OCI-LY7 (cell line): ENCODE measurements around the gene IGSF9. TPM values are rescaled to one million over a fixed set of nuclear protein-coding genes. Genes with fewer than 3 reads are reported as not detected.

ENCODE experiments used
- BruUV-seq: library from RNA; stranded (reverse); fragments of 400-500 nt; replicated peaks from 2 replicates; lab custom pipeline; 2021; lab: Mats Ljungman, UMichigan
- CTCF ChIA-PET: fragments of 300-600 bp; sonication (Branson Sonifier 250); formaldehyde crosslinking; loops from one replicate; lab custom pipeline; 2022; ENCODE audit warnings: antibody characterized with exemption; ENCODE audit not compliant: unreplicated experiment; lab: Charles Lee
- POLR2A ChIA-PET: fragments of 300-600 bp; sonication (Branson Sonifier 250); formaldehyde crosslinking; loops from one replicate; lab custom pipeline; 2022; ENCODE audit warnings: antibody characterized with exemption; lab: Charles Lee
- DNase-seq: peaks from one replicate; pipeline ENCODE4 v3.0.0-alpha.2; 2015; ENCODE audit warnings: low spot score
- H2AFZ ChIP-seq: fragments of 200-600 bp; sonication (generic), shearing (Covaris generic); 2 replicates; pipeline ENCODE4 v1.6.1; 2014; ENCODE audit warnings: mild to moderate bottlenecking, antibody characterized with exemption, low read length, moderate library complexity
- H3K27ac ChIP-seq: fragments of 200-600 bp; sonication (generic); 2 replicates; pipeline ENCODE4 v1.5.1; 2014; ENCODE audit warnings: mixed run types, low read depth, mild to moderate bottlenecking, moderate library complexity, low read length, inconsistent platforms; ENCODE audit not compliant: poor library complexity, severe bottlenecking
- H3K36me3 ChIP-seq: fragments of 200-600 bp; sonication (generic); 2 replicates; pipeline ENCODE4 v1.6.1; 2014; ENCODE audit warnings: mild to moderate bottlenecking, antibody characterized with exemption, low read length, moderate library complexity, mixed read lengths; ENCODE audit not compliant: insufficient read depth
- H3K4me1 ChIP-seq: fragments of 200-600 bp; sonication (generic); 2 replicates; pipeline ENCODE4 v1.5.1; 2014; ENCODE audit warnings: mild to moderate bottlenecking, low read length; ENCODE audit not compliant: insufficient read depth, poor library complexity, severe bottlenecking
- H3K4me2 ChIP-seq: fragments of 200-600 bp; sonication (generic); 2 replicates; pipeline ENCODE4 v1.6.1; 2014; ENCODE audit warnings: mild to moderate bottlenecking, low read length
- H3K4me3 ChIP-seq: fragments of 200-600 bp; sonication (generic); 2 replicates; pipeline ENCODE4 v1.5.1; 2014; ENCODE audit warnings: mild to moderate bottlenecking, low read depth, low read length; ENCODE audit not compliant: poor library complexity, severe bottlenecking
- H3K79me2 ChIP-seq: fragments of 200-600 bp; sonication (generic); 2 replicates; pipeline ENCODE4 v1.6.1; 2016; ENCODE audit warnings: low read depth, mild to moderate bottlenecking, low read length, moderate library complexity, mixed read lengths; ENCODE audit not compliant: insufficient read depth
- H3K9me2 ChIP-seq: fragments of 200-600 bp; sonication (generic); 2 replicates; pipeline ENCODE4 v1.6.1; 2016; ENCODE audit warnings: mild to moderate bottlenecking, low read length, mixed read lengths; ENCODE audit not compliant: insufficient read depth
- H3K9me3 ChIP-seq: fragments of 200-600 bp; sonication (generic); 2 replicates; pipeline ENCODE4 v1.6.1; 2014; ENCODE audit warnings: mild to moderate bottlenecking, mixed run types, low read length, mixed read lengths
- H4K20me1 ChIP-seq: fragments of 200-600 bp; sonication (generic); 2 replicates; pipeline ENCODE4 v1.6.1; 2014; ENCODE audit warnings: mild to moderate bottlenecking, antibody characterized with exemption, low read length, moderate library complexity, mixed read lengths; ENCODE audit not compliant: insufficient read depth
- EZH2phosphoT487 ChIP-seq: fragments of 200-600 bp; sonication (generic); IDR thresholded peaks from 2 replicates; pipeline ENCODE4 v1.6.1; 2018; ENCODE audit warnings: low read depth, borderline replicate concordance, mild to moderate bottlenecking, mixed run types, antibody characterized with exemption, low read length, moderate library complexity, mixed read lengths
- intact Hi-C: fragments of 100-400 bp; cut with micrococcal nuclease; formaldehyde crosslinking; loops from one replicate; pipeline ENCODE4 v1.10.0; 2022; ENCODE audit not compliant: unreplicated experiment
- total RNA-seq, 2 experiments: library from RNA; depleted of rRNA in 1 of 2; stranded (reverse); fragments of >200 nt in 1 of 2; shearing (Covaris generic) in 1 of 2; gene quantifications; 2 replicates each; pipeline ENCODE4 v1.2.3, GENCODE V29; 2014 to 2022
- TF ChIP-seq, protein P1 (sequence below): fragments of 200-600 bp; sonication (generic); conservative IDR thresholded peaks from 2 replicates; pipeline ENCODE4 v1.5.1; 2014; ENCODE audit warnings: mild to moderate bottlenecking, antibody characterized with exemption, low read length, moderate library complexity, mixed read lengths

Gene IGSF9
- total RNA-seq, 2 experiments from 2014 or later: not detected

DNA sequence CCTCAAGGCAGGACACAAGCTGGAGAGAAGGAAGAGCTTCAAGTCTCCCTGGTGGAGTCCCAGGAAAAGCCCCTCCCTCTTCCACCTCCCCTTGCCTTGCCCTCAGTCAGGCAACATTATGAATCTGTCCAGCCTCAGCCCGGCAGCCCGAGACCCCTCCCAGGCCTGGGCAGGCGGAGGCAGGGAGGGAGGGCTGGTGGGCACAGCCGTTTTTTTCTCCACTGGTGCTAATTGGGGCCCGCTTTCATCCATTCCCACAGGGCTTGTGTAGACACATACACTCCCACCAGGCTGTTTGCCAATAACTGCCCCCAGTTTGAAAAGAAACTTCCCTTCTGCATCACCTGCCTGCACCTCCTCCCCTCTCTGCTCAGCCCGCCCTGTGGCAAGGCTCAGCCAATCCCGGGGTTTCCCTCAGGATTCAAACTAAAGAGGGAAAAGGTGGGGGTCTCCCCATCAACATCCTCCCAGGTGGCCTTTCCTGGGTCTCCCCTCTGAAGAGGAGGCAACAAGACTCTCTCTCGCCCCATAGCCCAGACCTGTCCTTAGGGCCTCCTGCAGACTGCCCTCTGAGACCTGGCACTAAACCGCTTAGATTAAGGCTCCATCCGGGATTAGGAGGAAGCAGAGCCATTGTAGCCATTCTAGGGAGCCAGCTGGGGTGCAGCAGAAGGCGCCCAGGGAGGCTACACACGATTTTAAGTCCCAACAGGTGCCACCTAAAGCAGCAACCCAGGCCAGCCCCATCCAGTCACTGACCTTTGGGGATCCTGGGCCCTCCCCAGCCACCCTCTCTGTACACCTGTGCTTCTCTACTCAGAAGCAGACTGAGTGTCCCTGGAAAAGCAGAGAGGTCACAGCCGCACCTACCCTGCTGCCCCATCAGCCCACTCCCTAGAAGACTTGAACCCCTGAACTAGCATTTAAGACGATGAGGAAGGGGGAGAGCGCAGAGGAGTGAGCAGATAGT lies 3.5 kb downstream of the IGSF9 start:
- ChIA-PET CTCF (no interaction called here), POLR2A (no interaction called here)
- Histone ChIP-seq H3K9me2 (no peaks in the 10 kb centered on the region), H3K9me3 (no peaks in the 10 kb centered on the region), H3K4me3 (no peak overlapping the region), H3K4me1 (peaks cover 8% of the 10 kb centered on the region), H3K79me2 (no peaks in the 10 kb centered on the region), H3K36me3 (no peaks in the 10 kb centered on the region), H4K20me1 (no peaks in the 10 kb centered on the region; the same call in 1 of the 2 replicates), H3K27ac (no peak overlapping the region), H2AFZ (no peak overlapping the region), H3K4me2 (no peak overlapping the region)
- no peak for DNase-seq
- BruUV-seq: no TSS peak
- TF ChIP-seq, protein P1, sequence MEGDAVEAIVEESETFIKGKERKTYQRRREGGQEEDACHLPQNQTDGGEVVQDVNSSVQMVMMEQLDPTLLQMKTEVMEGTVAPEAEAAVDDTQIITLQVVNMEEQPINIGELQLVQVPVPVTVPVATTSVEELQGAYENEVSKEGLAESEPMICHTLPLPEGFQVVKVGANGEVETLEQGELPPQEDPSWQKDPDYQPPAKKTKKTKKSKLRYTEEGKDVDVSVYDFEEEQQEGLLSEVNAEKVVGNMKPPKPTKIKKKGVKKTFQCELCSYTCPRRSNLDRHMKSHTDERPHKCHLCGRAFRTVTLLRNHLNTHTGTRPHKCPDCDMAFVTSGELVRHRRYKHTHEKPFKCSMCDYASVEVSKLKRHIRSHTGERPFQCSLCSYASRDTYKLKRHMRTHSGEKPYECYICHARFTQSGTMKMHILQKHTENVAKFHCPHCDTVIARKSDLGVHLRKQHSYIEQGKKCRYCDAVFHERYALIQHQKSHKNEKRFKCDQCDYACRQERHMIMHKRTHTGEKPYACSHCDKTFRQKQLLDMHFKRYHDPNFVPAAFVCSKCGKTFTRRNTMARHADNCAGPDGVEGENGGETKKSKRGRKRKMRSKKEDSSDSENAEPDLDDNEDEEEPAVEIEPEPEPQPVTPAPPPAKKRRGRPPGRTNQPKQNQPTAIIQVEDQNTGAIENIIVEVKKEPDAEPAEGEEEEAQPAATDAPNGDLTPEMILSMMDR: no peak
- TF ChIP-seq EZH2phosphoT487: no peak
- intact Hi-C loops: no loop called here

DNA sequence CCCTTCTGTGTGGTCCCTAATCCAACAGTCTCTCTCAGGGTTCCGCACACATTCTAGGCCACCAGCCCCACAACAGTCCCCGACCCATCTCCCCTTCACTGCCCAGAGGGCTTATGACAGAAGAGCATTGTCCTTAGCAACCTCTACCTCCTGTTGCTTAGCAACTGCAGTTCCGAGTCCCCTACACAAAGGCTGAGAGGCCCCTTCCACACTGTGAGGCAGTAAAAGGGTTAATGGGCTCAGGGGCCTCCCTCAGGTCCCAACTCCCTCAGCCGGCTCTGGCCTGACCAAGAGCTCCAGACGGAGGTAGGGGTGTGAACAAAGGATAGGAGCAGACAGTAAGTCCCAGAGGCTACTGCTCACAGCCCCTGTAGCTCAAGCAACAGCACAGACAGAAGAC lies 4.3 kb downstream of the IGSF9 start:
- Histone ChIP-seq H3K9me2 (no peaks in the 10 kb centered on the region), H2AFZ (no peak overlapping the region), H3K9me3 (no peaks in the 10 kb centered on the region), H3K4me2 (no peak overlapping the region), H3K4me3 (no peak overlapping the region), H3K79me2 (no peaks in the 10 kb centered on the region), H3K36me3 (no peaks in the 10 kb centered on the region), H4K20me1 (no peaks in the 10 kb centered on the region; the same call in 1 of the 2 replicates), H3K4me1 (peaks cover 8% of the 10 kb centered on the region), H3K27ac (no peak overlapping the region)
- TF ChIP-seq, protein P1: no peak
- TF ChIP-seq EZH2phosphoT487: no peak
- intact Hi-C loops: no loop called here
- no peak for DNase-seq
- ChIA-PET CTCF (no interaction called here), POLR2A (no interaction called here)
- no TSS peak for BruUV-seq
